ENCODE results near the gene TBC1D25.
"Not testable (repeated sequence)": the region's sequence is repeated elsewhere in the genome, so short reads cannot be mapped to it uniquely, and the experiment has no call there.

The TBC1D25 gene

GRCh38 chrX:48548871-48549270, 9.4 kb downstream of the TBC1D25 start:
- Histone ChIP-seq H3K9me3 (ENCODE audit: severe bottlenecking) (no peaks in the 10 kb centered on the region), H3K4me3 (ENCODE audit: low read depth, low read length) (no peak overlapping the region), H3K27me3 (ENCODE audit: insufficient read depth, low read depth, severe bottlenecking) (peaks cover 10% of the 10 kb centered on the region), H3K36me3 (no peaks in the 10 kb centered on the region; the same call in 1 of the 2 replicates), H3K27ac (no peak overlapping the region)
- DNase-seq = no peak
- no peak for TF ChIP-seq CTCF (IDR thresholded peaks at IDR 0.05; ENCODE audit: low read depth, low read length)

DNA sequence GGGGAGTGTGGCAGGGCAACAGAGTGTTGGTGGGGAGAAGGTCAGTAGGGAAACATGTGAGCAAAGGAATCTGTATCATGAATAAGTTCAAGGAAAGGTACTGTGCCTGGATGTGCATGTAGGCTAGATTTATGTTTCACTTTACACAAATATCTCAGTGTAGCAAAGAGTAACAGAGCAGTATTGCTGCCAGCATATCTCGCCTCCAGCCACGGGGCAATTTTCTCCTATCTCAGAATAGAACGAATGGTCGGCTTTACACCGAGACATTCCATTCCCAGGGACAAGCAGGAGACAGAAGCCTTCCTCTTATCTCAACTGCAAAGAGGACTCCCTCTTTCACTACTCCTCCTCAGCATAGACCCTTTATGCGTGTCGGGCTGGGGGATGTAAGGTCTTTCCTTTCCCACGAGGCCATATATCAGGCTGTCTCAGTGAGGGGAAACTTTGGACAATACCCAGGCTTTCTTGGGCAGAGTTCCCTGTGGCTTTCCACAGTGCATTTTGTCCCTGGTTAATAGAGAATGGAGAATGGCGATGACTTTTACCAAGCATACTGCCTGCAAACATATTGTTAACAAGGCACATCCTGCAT, 16.3 kb downstream of the TBC1D25 start:
- H3K27me3 ChIP-seq (ENCODE audit: insufficient read depth, low read depth, severe bottlenecking) = peaks cover 12% of the 10 kb centered on the region
- DNase-seq; H3K36me3 ChIP-seq; H3K4me3 ChIP-seq (ENCODE audit: low read depth, low read length); H3K27ac ChIP-seq; H3K9me3 ChIP-seq (ENCODE audit: severe bottlenecking): not testable (repeated sequence)

DNA sequence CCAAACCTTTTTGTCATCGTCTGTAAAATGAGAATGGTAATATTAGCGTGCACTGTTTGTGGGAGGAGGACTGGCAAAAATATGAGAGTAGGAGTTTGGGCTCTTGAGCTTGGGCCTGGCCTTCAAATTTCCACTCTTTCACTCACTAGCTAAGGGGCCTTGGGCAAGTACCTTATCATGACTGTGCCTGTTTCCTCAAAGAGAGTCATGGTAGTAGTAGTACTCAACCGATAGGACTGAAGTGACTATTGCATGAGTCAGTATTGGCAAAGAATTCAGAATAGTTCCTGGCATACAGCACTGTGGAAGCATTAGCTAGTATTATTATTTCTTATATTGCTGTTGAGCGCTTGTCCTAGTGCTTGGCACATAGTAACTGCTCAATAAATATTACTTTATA, 18.8 kb downstream of the TBC1D25 start:
- no peak for DNase-seq
- Histone ChIP-seq H3K9me3 (ENCODE audit: severe bottlenecking) (no peaks in the 10 kb centered on the region), H3K27ac (no peak overlapping the region), H3K36me3 (no peaks in the 10 kb centered on the region; the same call in 1 of the 2 replicates), H3K4me3 (ENCODE audit: low read depth, low read length) (no peak overlapping the region), H3K27me3 (ENCODE audit: insufficient read depth, low read depth, severe bottlenecking) (peaks cover 14% of the 10 kb centered on the region)
- TF ChIP-seq CTCF (IDR thresholded peaks at IDR 0.05; ENCODE audit: low read depth, low read length) = no peak

DNA sequence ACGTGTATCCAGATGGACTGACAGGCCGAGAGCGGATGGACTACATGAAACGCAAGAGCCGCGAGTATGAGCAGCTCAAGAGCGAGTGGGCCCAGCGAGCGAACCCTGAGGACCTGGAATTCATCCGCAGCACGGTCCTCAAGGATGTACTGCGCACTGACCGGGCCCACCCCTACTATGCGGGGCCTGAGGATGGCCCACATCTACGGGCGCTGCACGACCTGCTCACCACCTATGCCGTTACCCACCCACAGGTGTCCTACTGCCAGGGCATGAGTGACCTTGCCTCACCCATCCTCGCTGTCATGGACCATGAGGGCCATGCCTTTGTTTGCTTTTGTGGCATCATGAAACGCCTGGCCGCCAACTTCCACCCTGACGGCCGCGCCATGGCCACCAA, 20.1 kb downstream of the TBC1D25 start:
- Histone ChIP-seq H3K27ac (no peak overlapping the region), H3K36me3 (no peaks in the 10 kb centered on the region; the same call in 1 of the 2 replicates), H3K4me3 (ENCODE audit: low read depth, low read length) (no peak overlapping the region), H3K9me3 (ENCODE audit: severe bottlenecking) (no peaks in the 10 kb centered on the region), H3K27me3 (ENCODE audit: insufficient read depth, low read depth, severe bottlenecking) (peaks cover 18% of the 10 kb centered on the region)
- no peak for TF ChIP-seq CTCF (IDR thresholded peaks at IDR 0.05; ENCODE audit: low read depth, low read length)
- no peak for DNase-seq

- no peak for TF ChIP-seq CTCF (IDR thresholded peaks at IDR 0.05; ENCODE audit: low read depth, low read length)
- H3K9me3 ChIP-seq (ENCODE audit: severe bottlenecking) = no peaks in the 10 kb centered on the region
- no peak overlapping the region for H3K4me3 ChIP-seq (ENCODE audit: low read depth, low read length)
- no peak for DNase-seq
- H3K27me3 ChIP-seq (ENCODE audit: insufficient read depth, low read depth, severe bottlenecking) = peaks cover 21% of the 10 kb centered on the region
- no peaks in the 10 kb centered on the region; the same call in 1 of the 2 replicates for H3K36me3 ChIP-seq
- no peak overlapping the region for H3K27ac ChIP-seq
Observed at GRCh38 chrX:48560056-48560455, 20.5 kb downstream of the TBC1D25 start.

GRCh38 chrX:48560681-48561080, 21.2 kb downstream of the TBC1D25 start:
- no peaks in the 10 kb centered on the region for H3K9me3 ChIP-seq (ENCODE audit: severe bottlenecking)

More at GRCh38 chrX:48560681-48561080, 21.2 kb downstream of the TBC1D25 start:
- H3K36me3 ChIP-seq = no peaks in the 10 kb centered on the region; the same call in 1 of the 2 replicates
- no peak for DNase-seq
- no peak overlapping the region for H3K27ac ChIP-seq
- no peak for TF ChIP-seq CTCF (IDR thresholded peaks at IDR 0.05; ENCODE audit: low read depth, low read length)
- no peak overlapping the region for H3K4me3 ChIP-seq (ENCODE audit: low read depth, low read length)
- peaks cover 25% of the 10 kb centered on the region for H3K27me3 ChIP-seq (ENCODE audit: insufficient read depth, low read depth, severe bottlenecking)
